ENCODE measurements around the gene FAM107A. TPM values are rescaled to one million over a fixed set of nuclear protein-coding genes. Genes with fewer than 3 reads are reported as not detected.

Gene FAM107A
- total RNA-seq, 1 donor from 2014 or later = not detected

DNA sequence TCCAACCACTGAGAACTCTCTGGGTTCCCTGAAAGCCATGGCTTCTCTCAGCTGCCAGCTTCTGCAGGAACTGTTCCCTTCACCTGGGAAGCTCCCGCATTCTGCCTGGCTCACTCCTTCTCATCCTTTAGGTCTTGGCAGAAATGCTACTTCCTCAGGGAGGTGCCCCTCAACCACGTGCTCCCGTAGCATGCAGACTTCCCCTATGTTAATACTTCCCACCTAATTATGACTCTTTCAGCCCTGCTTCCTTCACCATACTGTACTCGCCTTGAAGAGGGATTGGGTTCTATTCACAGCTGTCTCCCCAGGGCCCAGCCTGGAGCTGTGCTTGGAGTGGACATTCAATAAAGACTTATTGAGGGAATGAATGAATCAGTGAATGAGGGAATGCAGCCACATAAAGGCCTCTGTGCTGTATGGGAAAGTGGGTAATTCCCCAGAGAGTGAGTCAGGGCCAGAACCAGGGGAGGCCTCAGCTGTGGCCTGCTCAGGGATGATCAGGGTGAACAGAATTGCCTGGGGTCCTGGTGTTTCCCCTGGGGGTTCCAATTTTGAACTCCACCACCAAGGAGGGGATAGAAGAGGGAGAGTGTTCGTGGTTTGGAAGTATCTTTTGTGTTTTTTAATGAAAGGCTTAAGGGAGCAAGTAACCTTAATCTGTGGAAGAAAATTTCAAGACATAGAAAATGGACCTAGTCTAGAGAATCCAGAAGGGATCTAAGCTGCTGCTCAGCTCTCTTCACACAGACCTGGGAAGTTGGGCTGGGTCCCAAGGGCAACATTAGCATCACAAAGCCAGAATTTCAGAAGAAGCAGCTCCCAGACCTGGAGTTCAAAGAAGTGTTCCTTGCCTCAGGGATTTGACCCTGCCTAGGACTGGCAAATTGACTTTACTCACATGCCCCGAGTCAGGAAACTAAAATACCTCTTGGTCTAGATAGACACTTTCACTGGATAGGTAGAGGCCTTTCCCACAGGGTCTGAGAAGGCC, 14.6 kb upstream of the FAM107A start:
- H3K27ac Mint-ChIP-seq (ENCODE audit: unreplicated experiment) = no peak overlapping the region
- FAIRE-seq = no peak
- TF ChIP-seq CTCF (IDR thresholded peaks at IDR 0.05; ENCODE audit: insufficient read depth, low read depth, low read length) (no peak), EZH2 (IDR thresholded peaks at IDR 0.05; ENCODE audit: insufficient read depth, low read length) (no peak)
- Histone ChIP-seq H3K4me1 (ENCODE audit: insufficient read depth, low read length) (no peaks in the 10 kb centered on the region), H3K9me3 (ENCODE audit: insufficient read depth, low read depth, low read length) (no peaks in the 10 kb centered on the region), H3K4me3 (ENCODE audit: insufficient read depth, low read depth, low read length) (no peak overlapping the region), H3K27ac (ENCODE audit: low read depth, low read length) (no peak overlapping the region), H3K36me3 (ENCODE audit: insufficient read depth, low read length) (no peaks in the 10 kb centered on the region), H2AFZ (ENCODE audit: low read depth, low read length) (no peak overlapping the region), H3K27me3 (ENCODE audit: insufficient read depth, low read length) (peaks cover 10% of the 10 kb centered on the region), H3K79me2 (ENCODE audit: insufficient read depth, low read length) (no peaks in the 10 kb centered on the region), H4K20me1 (ENCODE audit: insufficient read depth, low read length) (no peaks in the 10 kb centered on the region), H3K4me2 (ENCODE audit: low read length) (no peak overlapping the region), H3K9ac (ENCODE audit: low read length) (no peak overlapping the region)
- peaks cover 13% of the 10 kb centered on the region for H3K27me3 Mint-ChIP-seq (ENCODE audit: low read depth, unreplicated experiment)
- DNase-seq (ENCODE audit: low read depth) = no peak
- H3K4me1 Mint-ChIP-seq (ENCODE audit: low read depth, unreplicated experiment) = no peaks in the 10 kb centered on the region
- H3K4me3 Mint-ChIP-seq (ENCODE audit: unreplicated experiment) = no peak overlapping the region
- peaks cover 3% of the 10 kb centered on the region for H3K36me3 Mint-ChIP-seq (ENCODE audit: low read depth, unreplicated experiment)
- peaks cover 6% of the 10 kb centered on the region for H3K9me3 Mint-ChIP-seq (ENCODE audit: unreplicated experiment)

DNA sequence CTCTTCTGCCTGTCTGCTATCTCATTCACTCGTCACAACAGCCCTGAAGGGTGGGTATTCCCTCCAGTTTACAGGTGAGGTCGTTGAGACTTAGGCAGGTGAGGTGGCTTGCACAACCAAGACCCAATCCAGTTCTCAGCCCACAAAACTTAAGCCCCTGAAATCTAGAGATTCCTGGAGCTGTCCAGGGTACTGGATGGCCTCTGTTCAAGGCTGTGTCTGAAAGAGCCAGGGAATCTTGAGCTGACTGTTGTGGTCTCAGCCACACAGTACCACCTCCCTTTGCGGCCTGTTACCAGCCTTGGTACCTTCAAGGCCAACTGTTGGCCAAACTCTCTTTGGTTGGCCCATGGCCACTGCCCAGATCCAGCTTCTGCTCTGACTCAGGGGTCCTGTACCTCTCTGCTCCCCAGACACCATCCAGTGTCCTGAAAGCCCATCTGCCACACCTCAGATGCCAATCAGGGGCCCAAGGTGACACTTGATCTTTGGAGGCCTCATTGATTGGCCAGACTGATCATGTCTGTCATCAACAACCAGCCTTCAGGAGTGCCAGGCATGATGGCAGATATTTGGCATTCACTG, 10.9 kb upstream of the FAM107A start:
- Mint-ChIP-seq H3K27me3 (ENCODE audit: low read depth, unreplicated experiment) (peaks cover 42% of the 10 kb centered on the region), H3K9me3 (ENCODE audit: unreplicated experiment) (peaks cover 13% of the 10 kb centered on the region)

More for the DNA sequence above, 10.9 kb upstream of the FAM107A start:
- Histone ChIP-seq H3K27me3 (ENCODE audit: insufficient read depth, low read length) (peaks cover 24% of the 10 kb centered on the region), H3K4me3 (ENCODE audit: insufficient read depth, low read depth, low read length) (no peak overlapping the region), H4K20me1 (ENCODE audit: insufficient read depth, low read length) (no peaks in the 10 kb centered on the region), H3K9ac (ENCODE audit: low read length) (no peak overlapping the region), H3K79me2 (ENCODE audit: insufficient read depth, low read length) (no peaks in the 10 kb centered on the region), H2AFZ (ENCODE audit: low read depth, low read length) (no peak overlapping the region), H3K4me1 (ENCODE audit: insufficient read depth, low read length) (peaks cover 3% of the 10 kb centered on the region), H3K9me3 (ENCODE audit: insufficient read depth, low read depth, low read length) (no peaks in the 10 kb centered on the region), H3K27ac (ENCODE audit: low read depth, low read length) (no peak overlapping the region), H3K36me3 (ENCODE audit: insufficient read depth, low read length) (no peaks in the 10 kb centered on the region), H3K4me2 (ENCODE audit: low read length) (no peak overlapping the region)
- no peak for TF ChIP-seq CTCF (IDR thresholded peaks at IDR 0.05; ENCODE audit: insufficient read depth, low read depth, low read length)
- TF ChIP-seq EZH2 (IDR thresholded peaks at IDR 0.05; ENCODE audit: insufficient read depth, low read length) = no peak
- peaks cover 4% of the 10 kb centered on the region for H3K4me1 Mint-ChIP-seq (ENCODE audit: low read depth, unreplicated experiment)
- H3K27ac Mint-ChIP-seq (ENCODE audit: unreplicated experiment) = no peak overlapping the region
- H3K4me3 Mint-ChIP-seq (ENCODE audit: unreplicated experiment) = no peak overlapping the region
- peak; percentile 19 for DNase-seq (ENCODE audit: low read depth)
- no peak for FAIRE-seq
- H3K36me3 Mint-ChIP-seq (ENCODE audit: low read depth, unreplicated experiment) = peaks cover 7% of the 10 kb centered on the region

Measured in astrocyte (in vitro differentiated cells and primary cell).